Effector memory CD4-positive, alpha-beta T cell (primary cell): Measurements from ENCODE around the gene KRTAP5-11.

Source experiments
- DNase-seq, 3 donors: peaks; one replicate each; pipeline ENCODE4 v3.0.0-alpha.2; 2020
- H3K27ac ChIP-seq: 2 replicates; pipeline ENCODE4 v1.7.0; 2013; ENCODE audit warnings: mild to moderate bottlenecking, low read length, moderate library complexity; ENCODE audit not compliant: insufficient read depth, poor library complexity, severe bottlenecking
- H3K27me3 ChIP-seq: replicated peaks from 2 replicates; pipeline ENCODE4 v1.7.0; 2013; ENCODE audit warnings: mild to moderate bottlenecking, low read length; ENCODE audit not compliant: insufficient read depth, control insufficient read depth, poor library complexity, severe bottlenecking
- H3K36me3 ChIP-seq: 2 replicates; pipeline ENCODE4 v1.7.0; 2013; ENCODE audit warnings: mild to moderate bottlenecking, low read length, moderate library complexity; ENCODE audit not compliant: control insufficient read depth, insufficient read depth
- H3K4me1 ChIP-seq: 2 replicates; pipeline ENCODE4 v1.7.0; 2013; ENCODE audit warnings: low read length, mild to moderate bottlenecking; ENCODE audit not compliant: control insufficient read depth, insufficient read depth, poor library complexity, severe bottlenecking
- H3K4me3 ChIP-seq: 2 replicates; pipeline ENCODE4 v1.7.0; 2013; ENCODE audit warnings: low read length, low read depth, mild to moderate bottlenecking; ENCODE audit not compliant: insufficient read depth, poor library complexity, severe bottlenecking
- H3K9me3 ChIP-seq: 2 replicates; pipeline ENCODE4 v1.7.0; 2013; ENCODE audit warnings: mild to moderate bottlenecking, low read length, moderate library complexity; ENCODE audit not compliant: control insufficient read depth

The KRTAP5-11 gene

DNA sequence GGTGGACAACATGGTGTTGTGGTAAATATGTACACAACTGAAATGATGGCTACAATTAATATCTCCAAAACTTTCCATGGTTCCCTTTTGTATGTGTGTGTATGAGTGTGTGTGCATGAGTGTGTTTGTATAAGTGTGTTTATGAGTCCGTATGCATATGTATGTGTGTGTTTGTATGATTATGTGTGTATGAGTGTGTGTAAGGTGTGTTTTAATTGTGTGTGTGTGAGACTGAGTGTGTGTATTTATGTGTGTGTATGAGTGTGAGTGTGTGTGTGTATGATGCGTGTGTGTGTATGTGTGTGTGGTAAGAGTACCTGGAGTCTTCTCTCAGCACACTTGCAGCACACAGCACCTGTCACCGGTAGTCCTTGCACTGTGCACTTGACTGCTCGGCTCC, 26.7 kb downstream of the KRTAP5-11 start:
- H3K27me3 ChIP-seq, result no peaks in the 10 kb centered on the region
- no peaks in the 10 kb centered on the region for H3K4me1 ChIP-seq
- no peak overlapping the region for H3K4me3 ChIP-seq
- no peak for DNase-seq
- no peak overlapping the region for H3K27ac ChIP-seq
- no peaks in the 10 kb centered on the region for H3K36me3 ChIP-seq
- H3K9me3 ChIP-seq, result no peaks in the 10 kb centered on the region

DNA sequence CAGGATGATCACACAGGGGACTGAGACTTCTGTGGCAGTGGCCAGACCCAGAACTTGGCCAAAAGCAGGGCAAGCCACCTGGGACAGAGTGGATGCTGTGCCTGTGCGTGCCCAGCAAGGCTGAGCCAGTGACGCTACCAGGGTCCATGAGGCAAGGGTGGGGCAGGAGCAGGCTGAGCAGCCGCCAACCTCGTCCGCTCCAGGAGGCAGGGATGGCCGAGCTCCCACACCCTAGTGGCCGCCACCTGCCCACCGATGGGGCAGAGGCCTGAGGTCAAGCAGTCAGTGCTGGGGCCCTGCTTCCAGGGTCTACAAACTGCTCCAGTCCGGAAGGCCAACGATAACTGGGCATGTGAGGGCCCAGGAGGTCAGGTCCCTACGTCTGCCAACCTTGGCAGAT, 27.2 kb downstream of the KRTAP5-11 start:
- H3K9me3 ChIP-seq, result no peaks in the 10 kb centered on the region
- no peak overlapping the region for H3K4me3 ChIP-seq
- no peak overlapping the region for H3K27ac ChIP-seq
- DNase-seq, result no peak
- no peaks in the 10 kb centered on the region for H3K36me3 ChIP-seq
- no peaks in the 10 kb centered on the region for H3K4me1 ChIP-seq
- H3K27me3 ChIP-seq, result no peaks in the 10 kb centered on the region

DNA sequence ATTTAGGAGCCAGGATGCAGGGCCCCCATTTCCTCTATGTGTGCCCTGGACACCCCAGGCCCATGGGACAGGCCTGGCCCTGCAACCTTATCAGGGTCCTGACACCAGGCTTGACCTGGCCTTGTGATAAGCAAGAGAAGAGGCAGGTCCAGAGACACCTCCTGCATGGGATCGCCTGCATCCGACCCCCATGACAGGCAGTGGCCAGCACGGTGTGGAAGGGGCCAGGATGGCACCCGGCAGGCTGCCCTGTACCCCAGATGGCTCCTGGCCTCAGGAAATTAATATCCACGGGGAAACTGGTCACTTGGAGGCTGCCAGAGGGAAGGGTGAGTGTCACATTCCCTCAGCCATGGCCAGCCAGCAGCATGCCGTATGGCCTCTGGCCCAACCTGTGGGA, 27.7 kb downstream of the KRTAP5-11 start:
- Histone ChIP-seq H3K27ac (no peak overlapping the region), H3K4me1 (no peaks in the 10 kb centered on the region), H3K36me3 (no peaks in the 10 kb centered on the region), H3K9me3 (no peaks in the 10 kb centered on the region), H3K27me3 (no peaks in the 10 kb centered on the region), H3K4me3 (no peak overlapping the region)
- DNase-seq, result no peak

DNA sequence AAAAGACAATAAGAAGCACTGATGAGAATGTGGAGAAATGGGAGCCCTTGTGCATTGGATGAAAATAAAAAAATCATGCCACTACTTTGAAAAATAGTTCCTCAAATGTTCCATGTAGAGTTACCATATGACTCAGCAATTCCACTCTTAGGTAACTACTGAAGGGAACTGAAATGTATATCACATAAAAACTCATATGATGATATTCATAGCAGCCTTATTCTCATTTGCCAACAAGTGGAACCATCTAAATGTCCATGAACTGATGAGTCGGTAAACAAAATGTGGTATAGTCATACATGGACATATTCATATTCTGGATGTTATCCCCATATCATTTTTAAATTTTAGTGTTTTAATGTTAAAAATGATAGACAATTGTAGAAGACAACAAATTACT, 31.0 kb downstream of the KRTAP5-11 start:
- no peak overlapping the region for H3K27ac ChIP-seq
- H3K36me3 ChIP-seq, result no peaks in the 10 kb centered on the region
- H3K27me3 ChIP-seq, result no peaks in the 10 kb centered on the region

DNA sequence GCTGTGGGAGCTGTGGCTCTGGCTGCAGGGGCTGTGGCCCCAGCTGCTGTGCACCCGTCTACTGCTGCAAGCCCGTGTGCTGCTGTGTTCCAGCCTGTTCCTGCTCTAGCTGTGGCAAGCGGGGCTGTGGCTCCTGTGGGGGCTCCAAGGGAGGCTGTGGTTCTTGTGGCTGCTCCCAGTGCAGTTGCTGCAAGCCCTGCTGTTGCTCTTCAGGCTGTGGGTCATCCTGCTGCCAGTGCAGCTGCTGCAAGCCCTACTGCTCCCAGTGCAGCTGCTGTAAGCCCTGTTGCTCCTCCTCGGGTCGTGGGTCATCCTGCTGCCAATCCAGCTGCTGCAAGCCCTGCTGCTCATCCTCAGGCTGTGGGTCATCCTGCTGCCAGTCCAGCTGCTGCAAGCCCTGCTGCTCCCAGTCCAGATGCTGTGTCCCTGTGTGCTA, 33.9 kb downstream of the KRTAP5-11 start:
- H3K4me3 ChIP-seq, result no peak overlapping the region
- H3K36me3 ChIP-seq, result no peaks in the 10 kb centered on the region
- H3K27me3 ChIP-seq, result no peaks in the 10 kb centered on the region
- H3K4me1 ChIP-seq, result no peaks in the 10 kb centered on the region
- H3K27ac ChIP-seq, result no peak overlapping the region
- DNase-seq, result no peak
- no peaks in the 10 kb centered on the region for H3K9me3 ChIP-seq

More for the DNA sequence above, 31.0 kb downstream of the KRTAP5-11 start:
- H3K4me3 ChIP-seq, result no peak overlapping the region
- H3K9me3 ChIP-seq, result no peaks in the 10 kb centered on the region
- DNase-seq, result no peak
- H3K4me1 ChIP-seq, result no peaks in the 10 kb centered on the region

DNA sequence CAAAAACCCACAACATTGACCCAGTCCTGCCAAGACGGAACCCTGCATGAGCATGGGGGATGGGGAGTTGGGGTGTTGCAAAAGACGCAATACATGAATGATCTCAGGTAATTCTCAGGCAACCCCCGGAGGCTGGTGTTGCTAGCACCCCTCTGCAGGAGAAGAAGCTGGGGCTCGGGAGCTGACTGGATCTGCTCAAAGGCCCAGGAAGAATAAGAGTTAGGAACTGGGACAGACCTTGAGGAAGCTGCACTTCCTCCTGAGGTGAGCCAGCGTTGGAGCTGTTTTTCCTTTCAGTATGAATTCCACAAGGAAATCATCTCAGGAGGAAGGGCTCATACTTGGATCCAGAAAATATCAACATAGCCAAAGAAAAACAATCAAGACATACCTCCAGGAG, 34.6 kb downstream of the KRTAP5-11 start, which contains the start of gene KRTAP5-9:
Gene KRTAP5-9 (plus strand): TSS at position 301 of the 400 bp plus-strand sequence. CDS start 238 bp downstream, outside the sequence.
- H3K4me3 ChIP-seq, result no peak within 1 kb of the TSS
- no peaks in the 10 kb centered on the region for H3K4me1 ChIP-seq
- no peaks in the 10 kb centered on the region for H3K27me3 ChIP-seq
- no peak for DNase-seq
- H3K36me3 ChIP-seq, result no peaks in the 10 kb centered on the region
- no peak within 1 kb of the TSS for H3K27ac ChIP-seq
- H3K9me3 ChIP-seq, result no peaks in the 10 kb centered on the region

DNA sequence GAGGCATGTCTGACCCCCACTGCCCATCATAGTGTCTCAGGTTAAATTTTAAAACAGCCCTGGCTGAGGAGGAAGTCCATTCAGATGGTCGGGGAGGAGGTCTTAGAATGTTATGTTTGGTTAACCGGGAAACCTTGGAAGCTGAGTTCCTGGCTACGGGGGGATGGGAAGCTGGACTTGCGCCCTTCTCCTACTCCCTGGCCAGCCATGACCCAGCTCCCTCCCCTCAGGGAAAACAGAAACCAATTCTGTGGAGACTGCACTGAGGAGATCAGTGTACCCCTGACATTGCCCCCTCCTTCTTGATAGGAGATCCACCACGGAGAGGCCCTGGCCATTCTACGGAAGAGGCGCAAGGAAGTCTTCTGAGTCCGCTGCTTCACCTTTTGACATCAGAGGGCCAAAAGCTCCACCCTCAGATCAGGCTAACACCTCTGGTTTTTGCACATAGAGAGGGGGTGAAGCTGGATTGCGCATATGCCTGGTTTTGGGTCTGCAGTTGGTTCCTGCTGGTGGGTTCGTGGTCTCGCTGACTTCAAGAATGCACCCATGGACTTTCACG, 37.2 kb downstream of the KRTAP5-11 start:
- no peaks in the 10 kb centered on the region for H3K4me1 ChIP-seq
- no peak overlapping the region for H3K27ac ChIP-seq
- H3K36me3 ChIP-seq, result no peaks in the 10 kb centered on the region
- no peak overlapping the region for H3K4me3 ChIP-seq
- H3K9me3 ChIP-seq, result no peaks in the 10 kb centered on the region
- DNase-seq, result no peak
- H3K27me3 ChIP-seq, result no peaks in the 10 kb centered on the region

DNA sequence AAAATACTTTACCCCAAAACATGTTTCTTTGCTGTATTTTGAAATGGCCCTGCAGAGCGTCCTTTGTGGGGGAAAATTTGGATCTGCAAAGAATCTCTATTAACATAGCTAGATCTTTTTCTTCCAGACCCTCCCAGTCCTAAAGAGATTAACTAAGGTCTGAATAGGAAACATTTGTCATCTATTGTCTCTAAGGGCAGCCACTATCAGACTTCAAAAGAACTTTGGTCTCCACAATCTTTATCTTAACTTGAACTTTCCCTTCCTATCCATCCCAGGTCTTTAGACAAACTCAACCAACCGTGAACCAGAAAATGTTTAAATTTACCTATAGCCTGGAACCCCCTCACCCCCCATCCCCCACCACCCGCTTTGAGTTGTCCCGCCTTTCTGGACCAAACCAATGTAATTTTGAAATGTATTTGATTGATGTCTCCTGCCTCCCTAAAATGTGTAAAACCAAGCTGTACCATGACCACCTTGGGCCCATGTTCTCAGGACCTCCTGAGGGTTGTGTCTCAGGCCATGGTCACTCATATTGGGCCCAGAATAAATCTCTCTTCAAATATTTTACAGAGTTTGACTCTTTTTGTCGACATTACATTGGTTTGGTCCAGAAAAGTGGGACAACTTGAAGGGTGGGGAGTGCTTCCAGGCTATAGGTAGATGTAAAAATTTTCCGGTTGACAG, 38.0 kb downstream of the KRTAP5-11 start:
- no peak for DNase-seq
- Histone ChIP-seq H3K9me3 (no peaks in the 10 kb centered on the region), H3K4me1 (no peaks in the 10 kb centered on the region), H3K27ac (no peak overlapping the region), H3K4me3 (no peak overlapping the region), H3K36me3 (no peaks in the 10 kb centered on the region), H3K27me3 (no peaks in the 10 kb centered on the region)

DNA sequence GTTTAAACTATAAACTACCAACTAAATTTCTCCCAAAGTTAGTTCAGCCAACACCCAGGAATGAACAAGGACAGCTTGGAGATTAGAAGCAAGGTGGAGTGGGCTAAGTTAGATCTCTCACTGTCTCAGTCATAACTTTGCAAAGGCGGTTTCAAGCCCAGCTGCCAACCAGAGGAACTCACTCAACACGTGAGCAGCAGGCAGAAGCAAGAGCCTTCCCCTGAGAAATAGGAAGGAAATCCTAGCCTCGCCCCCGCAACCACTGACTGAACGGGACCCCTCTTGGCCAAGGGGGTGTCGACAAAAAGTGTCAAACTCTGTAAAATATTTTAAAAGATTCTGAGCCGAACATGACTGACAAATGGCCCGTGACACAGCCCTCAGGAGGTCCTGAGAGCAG, 38.8 kb downstream of the KRTAP5-11 start:
- Histone ChIP-seq H3K4me1 (no peaks in the 10 kb centered on the region), H3K27me3 (no peaks in the 10 kb centered on the region), H3K36me3 (no peaks in the 10 kb centered on the region), H3K9me3 (no peaks in the 10 kb centered on the region), H3K4me3 (no peak overlapping the region), H3K27ac (no peak overlapping the region)
- no peak for DNase-seq

DNA sequence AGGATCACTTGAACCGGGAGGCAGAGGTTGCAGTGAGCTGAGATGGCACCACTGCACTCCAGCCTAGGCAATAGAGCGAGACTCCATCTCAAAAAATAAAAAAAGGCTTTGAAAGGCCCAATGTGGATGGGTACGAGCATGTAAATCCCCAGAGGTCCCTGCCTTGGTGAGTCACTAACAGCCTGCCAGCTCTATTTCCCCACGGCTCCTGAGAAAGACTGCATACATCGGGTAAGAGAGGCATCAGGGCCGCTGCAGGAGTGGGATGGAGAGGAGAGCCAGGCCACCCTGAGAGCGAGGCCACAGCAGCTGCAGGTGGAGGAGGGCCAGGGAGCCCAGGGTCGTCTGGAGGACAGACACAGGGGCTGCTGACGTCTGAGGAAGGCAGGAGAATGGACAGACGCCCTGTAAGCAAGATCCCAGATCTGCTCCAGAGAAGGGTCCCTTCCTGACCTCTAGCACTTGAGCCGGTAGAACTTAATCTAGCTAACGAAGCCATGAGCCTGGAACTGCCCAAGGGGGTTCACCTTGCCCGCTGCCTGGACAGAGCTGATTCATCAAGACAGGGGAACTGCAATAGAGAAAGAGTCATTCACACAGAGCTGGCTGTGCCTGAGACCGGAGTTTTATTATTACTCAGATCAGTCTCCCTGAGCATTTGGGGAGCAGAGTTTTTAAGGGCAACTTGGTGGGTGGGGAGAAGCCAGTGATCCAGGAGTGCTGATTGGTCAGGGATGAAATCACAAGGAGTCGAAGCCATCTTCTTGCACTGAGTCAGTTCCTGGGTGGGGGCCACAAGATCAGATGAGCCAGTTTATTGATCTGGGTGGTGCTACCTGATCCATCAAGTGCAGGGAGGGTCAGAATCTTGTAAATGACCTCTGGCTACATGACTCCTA, 39.5 kb downstream of the KRTAP5-11 start:
- Histone ChIP-seq H3K27me3 (no peaks in the 10 kb centered on the region), H3K4me1 (no peaks in the 10 kb centered on the region), H3K27ac (no peak overlapping the region), H3K4me3 (no peak overlapping the region), H3K9me3 (no peaks in the 10 kb centered on the region), H3K36me3 (no peaks in the 10 kb centered on the region)
- no peak for DNase-seq
